ENCODE measurements around the gene TGM3. TPM values are rescaled to one million over a fixed set of nuclear protein-coding genes. Genes with fewer than 3 reads are reported as not detected.

TGM3 gene
- polyA plus RNA-seq, 3 donors, result not detected

GRCh38 chr20:2248837-2249236, 47.0 kb upstream of the TGM3 start:
- intact Hi-C loops (cut with micrococcal nuclease), result no loop called here
- Histone ChIP-seq H3K27me3 (ENCODE audit: control insufficient read depth in 2 of 2, insufficient read depth in 2 of 2, low read length in 2 of 2) (peaks cover 10 to 13% of the 10 kb centered on the region in 2 donors), H3K27ac (ENCODE audit: low read depth in 1 of 2, low read length in 2 of 2) (no peak overlapping the region), H3K4me1 (ENCODE audit: control insufficient read depth in 1 of 2, insufficient read depth in 2 of 2, low read length in 2 of 2) (peaks cover 26 to 28% of the 10 kb centered on the region in 2 donors), H4K20me1 (ENCODE audit: insufficient read depth, low read length) (no peaks in the 10 kb centered on the region), H3K4me2 (replicated peaks; ENCODE audit: extremely low read depth, low read length, poor library complexity, severe bottlenecking) (no peak overlapping the region), H3K79me2 (ENCODE audit: insufficient read depth, low read length) (no peaks in the 10 kb centered on the region), H3K9me3 (replicated peaks in 1 of 2; ENCODE audit: control insufficient read depth in 1 of 2, insufficient read depth in 1 of 2, low read length in 2 of 2) (no peaks in the 10 kb centered on the region), H3K36me3 (replicated peaks in 1 of 2; ENCODE audit: control insufficient read depth in 1 of 2, insufficient read depth in 2 of 2, low read length in 2 of 2) (no peaks in the 10 kb centered on the region), H3K4me3 (replicated peaks in 1 of 3; ENCODE audit: low read depth in 2 of 3, low read length in 3 of 3) (no peak overlapping the region), H2AFZ (ENCODE audit: insufficient read depth, low read depth, low read length, poor library complexity, severe bottlenecking) (no peak overlapping the region), H3K9ac (ENCODE audit: insufficient read depth, low read length, poor library complexity, severe bottlenecking) (no peak overlapping the region)
- peak overlapping the region in 1 of 7 donors; percentile 27 for H3K27ac Mint-ChIP-seq
- peaks cover 0 to 4% of the 10 kb centered on the region in 2 donors for H3K36me3 Mint-ChIP-seq
- no peak for DNase-seq
- peaks cover 27 to 47% (median 29%) of the 10 kb centered on the region in 3 donors for H3K27me3 Mint-ChIP-seq (ENCODE audit: low read depth in 3 of 3)
- H3K9me3 Mint-ChIP-seq, result peaks cover 0 to 3% (median 0%) of the 10 kb centered on the region in 7 donors
- peak overlapping the region in 1 of 2 donors; percentile 49 for H3K4me3 Mint-ChIP-seq
- 100% methylated on average over 3 of the region's 5 CpGs for WGBS (ENCODE audit: insufficient coverage)
- peaks cover 18% of the 10 kb centered on the region for H3K4me1 Mint-ChIP-seq
- TF ChIP-seq, protein P1, sequence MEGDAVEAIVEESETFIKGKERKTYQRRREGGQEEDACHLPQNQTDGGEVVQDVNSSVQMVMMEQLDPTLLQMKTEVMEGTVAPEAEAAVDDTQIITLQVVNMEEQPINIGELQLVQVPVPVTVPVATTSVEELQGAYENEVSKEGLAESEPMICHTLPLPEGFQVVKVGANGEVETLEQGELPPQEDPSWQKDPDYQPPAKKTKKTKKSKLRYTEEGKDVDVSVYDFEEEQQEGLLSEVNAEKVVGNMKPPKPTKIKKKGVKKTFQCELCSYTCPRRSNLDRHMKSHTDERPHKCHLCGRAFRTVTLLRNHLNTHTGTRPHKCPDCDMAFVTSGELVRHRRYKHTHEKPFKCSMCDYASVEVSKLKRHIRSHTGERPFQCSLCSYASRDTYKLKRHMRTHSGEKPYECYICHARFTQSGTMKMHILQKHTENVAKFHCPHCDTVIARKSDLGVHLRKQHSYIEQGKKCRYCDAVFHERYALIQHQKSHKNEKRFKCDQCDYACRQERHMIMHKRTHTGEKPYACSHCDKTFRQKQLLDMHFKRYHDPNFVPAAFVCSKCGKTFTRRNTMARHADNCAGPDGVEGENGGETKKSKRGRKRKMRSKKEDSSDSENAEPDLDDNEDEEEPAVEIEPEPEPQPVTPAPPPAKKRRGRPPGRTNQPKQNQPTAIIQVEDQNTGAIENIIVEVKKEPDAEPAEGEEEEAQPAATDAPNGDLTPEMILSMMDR (IDR thresholded peaks at IDR 0.05), result no peak

DNA sequence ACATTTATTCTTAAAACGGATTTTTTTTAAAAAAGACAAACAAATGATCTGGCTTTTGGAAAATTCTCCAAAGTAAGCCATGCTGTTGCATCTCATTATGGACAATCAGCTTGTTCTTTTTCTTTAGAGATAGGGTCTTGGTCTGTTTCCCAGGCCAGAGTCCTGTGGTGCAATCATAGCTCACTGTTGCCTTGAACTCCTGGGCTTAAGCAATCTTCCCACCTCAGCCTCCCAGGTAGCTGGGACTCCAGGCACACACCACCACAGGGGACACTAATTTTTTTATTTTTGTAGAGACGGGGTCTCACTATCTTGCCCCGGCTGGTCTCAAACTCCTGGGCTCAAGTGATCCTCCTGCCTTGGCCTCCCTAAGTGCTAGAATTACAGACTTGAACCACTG, 45.9 kb upstream of the TGM3 start:
- DNase-seq, result no peak
- H3K27me3 ChIP-seq (ENCODE audit: control insufficient read depth in 2 of 2, insufficient read depth in 2 of 2, low read length in 2 of 2), result peaks cover 7 to 12% of the 10 kb centered on the region in 2 donors
- peaks cover 24 to 39% (median 24%) of the 10 kb centered on the region in 3 donors for H3K27me3 Mint-ChIP-seq (ENCODE audit: low read depth in 3 of 3)
- H3K36me3 ChIP-seq (replicated peaks in 1 of 2; ENCODE audit: control insufficient read depth in 1 of 2, insufficient read depth in 2 of 2, low read length in 2 of 2), result no peaks in the 10 kb centered on the region
- H3K9ac ChIP-seq (ENCODE audit: insufficient read depth, low read length, poor library complexity, severe bottlenecking), result no peak overlapping the region
- H4K20me1 ChIP-seq (ENCODE audit: insufficient read depth, low read length), result no peaks in the 10 kb centered on the region
- H3K4me3 Mint-ChIP-seq, result peak overlapping the region in 1 of 2 donors; percentile 21
- peaks cover 34 to 37% of the 10 kb centered on the region in 2 donors for H3K4me1 ChIP-seq (ENCODE audit: control insufficient read depth in 1 of 2, insufficient read depth in 2 of 2, low read length in 2 of 2)
- no peak overlapping the region for H3K27ac Mint-ChIP-seq
- H3K9me3 ChIP-seq (replicated peaks in 1 of 2; ENCODE audit: control insufficient read depth in 1 of 2, insufficient read depth in 1 of 2, low read length in 2 of 2), result no peaks in the 10 kb centered on the region
- peaks cover 27% of the 10 kb centered on the region for H3K4me1 Mint-ChIP-seq
- intact Hi-C loops (cut with micrococcal nuclease), result loop anchor here (5.0 to 10.0 kb wide), 3 partner anchors 37 to 45 kb away; no protein-coding TSS in a partner anchor
- H3K9me3 Mint-ChIP-seq, result peaks cover 0 to 2% (median 0%) of the 10 kb centered on the region in 7 donors
- no peak overlapping the region for H3K4me2 ChIP-seq (replicated peaks; ENCODE audit: extremely low read depth, low read length, poor library complexity, severe bottlenecking)
- TF ChIP-seq, protein P1 (IDR thresholded peaks at IDR 0.05), result no peak
- no peak overlapping the region for H3K27ac ChIP-seq (ENCODE audit: low read depth in 1 of 2, low read length in 2 of 2)
- no peak overlapping the region for H2AFZ ChIP-seq (ENCODE audit: insufficient read depth, low read depth, low read length, poor library complexity, severe bottlenecking)
- H3K4me3 ChIP-seq (replicated peaks in 1 of 3; ENCODE audit: low read depth in 2 of 3, low read length in 3 of 3), result no peak overlapping the region
- peaks cover 0 to 7% of the 10 kb centered on the region in 2 donors for H3K36me3 Mint-ChIP-seq
- no peaks in the 10 kb centered on the region for H3K79me2 ChIP-seq (ENCODE audit: insufficient read depth, low read length)
- 94% methylated on average over 2 of the region's 3 CpGs for WGBS (ENCODE audit: insufficient coverage)

Data from CD14-positive monocyte (primary cell).